Spleen (tissue), 7 donors: ENCODE measurements around the gene SLC5A6.

Experiments
- CTCF ChIP-seq, 11 experiments: fragments of 200-600 bp in 7 of 11; fragments of 450-650 bp in 4 of 11; sonication (generic) in 4 of 11; IDR thresholded peaks in 8 of 11; conservative IDR thresholded peaks in 3 of 11; 1 replicate in 7 of 11; 2 replicates in 4 of 11; pipeline versions ENCODE4 v1.4.0 to v1.8.0; 2016 to 2021; ENCODE audit warnings: antibody characterized with exemption in 11 of 11, inconsistent platforms in 4 of 11, mild to moderate bottlenecking in 1 of 11
- POLR2AphosphoS5 ChIP-seq, 3 donors: sonication (generic); formaldehyde crosslinking; IDR thresholded peaks; one replicate each; pipeline ENCODE4 v1.5.1; 2017; ENCODE audit warnings: antibody characterized with exemption in 3 of 3
- donor health status: DM: no; HTN: no; CAD: no; lungs with moderate emphysema.
- donor health status: DM: no; HTN: no; CAD: no.
- donor health status: DM: no; HTN: no; CAD: no.

GRCh38 chr2:27155069-27155520 lies 57.0 kb downstream of the SLC5A6 start:
- TF ChIP-seq POLR2AphosphoS5 (IDR thresholded peaks at IDR 0.05) (no peak), CTCF (IDR thresholded peaks at IDR 0.05 in 8 of 11, conservative IDR thresholded peaks at IDR 0.05 in 3 of 11) (no peak)
